ENCODE results near the gene CLMN.
"Not testable (repeated sequence)": the region's sequence is repeated elsewhere in the genome, so short reads cannot be mapped to it uniquely, and the experiment has no call there.

CLMN gene

DNA sequence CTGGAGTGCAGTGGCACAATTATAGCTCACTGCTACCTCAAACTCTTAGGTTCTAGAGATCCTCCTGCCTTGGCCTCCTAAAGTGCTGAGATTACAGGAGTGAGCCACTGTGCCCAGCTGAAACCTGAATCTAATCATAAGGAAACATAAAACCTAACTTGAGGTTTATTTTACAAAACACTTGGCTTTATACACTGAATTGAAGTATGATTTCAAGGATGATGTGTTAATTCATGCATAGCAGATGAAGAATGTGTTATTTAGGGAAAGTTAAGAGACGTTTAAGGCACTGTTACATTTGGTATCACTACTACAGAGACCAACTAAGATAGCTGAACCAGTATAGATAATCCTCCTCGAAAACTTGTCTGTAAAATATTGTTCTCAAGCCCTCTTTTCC, 168.8 kb downstream of the CLMN start:
- DNase-seq: no peak

DNA sequence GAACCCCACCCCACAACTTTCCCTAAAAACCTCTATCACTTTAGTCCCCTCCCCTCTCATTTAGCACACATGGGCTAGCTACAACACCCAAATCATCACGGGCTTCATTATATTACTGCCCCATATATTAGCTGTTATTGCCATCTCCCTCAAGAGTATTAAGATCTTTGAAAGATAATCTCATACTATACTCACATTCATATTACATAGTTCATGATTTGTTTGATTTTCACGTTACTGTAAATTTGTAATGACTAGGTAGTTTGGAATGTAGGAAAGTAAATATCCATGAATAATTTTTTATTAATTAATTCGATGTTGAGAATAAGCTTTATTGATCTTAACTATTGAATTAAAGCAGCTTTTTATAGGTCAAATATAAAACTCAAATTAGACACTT, 170.3 kb downstream of the CLMN start:
- DNase-seq: no peak

DNA sequence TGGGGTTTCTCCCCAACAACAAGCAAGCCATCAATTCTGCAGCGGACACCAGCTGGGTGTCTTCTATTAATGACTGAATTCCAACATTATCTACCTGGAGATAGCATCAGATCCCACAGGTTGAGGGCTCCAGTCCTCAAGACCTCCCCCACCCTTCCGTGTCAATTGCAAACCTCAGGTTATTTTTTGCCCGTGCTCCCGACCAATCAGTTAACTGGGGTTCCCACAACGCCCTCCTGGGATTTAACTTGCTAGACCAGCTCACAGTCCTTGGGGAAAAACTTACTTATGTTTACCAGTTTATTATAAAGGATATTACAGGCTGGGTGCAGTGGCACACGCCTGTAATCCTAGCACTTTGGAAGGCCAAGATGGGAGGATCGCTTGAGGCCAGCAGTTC, 172.1 kb downstream of the CLMN start:
- no peak for DNase-seq

DNA sequence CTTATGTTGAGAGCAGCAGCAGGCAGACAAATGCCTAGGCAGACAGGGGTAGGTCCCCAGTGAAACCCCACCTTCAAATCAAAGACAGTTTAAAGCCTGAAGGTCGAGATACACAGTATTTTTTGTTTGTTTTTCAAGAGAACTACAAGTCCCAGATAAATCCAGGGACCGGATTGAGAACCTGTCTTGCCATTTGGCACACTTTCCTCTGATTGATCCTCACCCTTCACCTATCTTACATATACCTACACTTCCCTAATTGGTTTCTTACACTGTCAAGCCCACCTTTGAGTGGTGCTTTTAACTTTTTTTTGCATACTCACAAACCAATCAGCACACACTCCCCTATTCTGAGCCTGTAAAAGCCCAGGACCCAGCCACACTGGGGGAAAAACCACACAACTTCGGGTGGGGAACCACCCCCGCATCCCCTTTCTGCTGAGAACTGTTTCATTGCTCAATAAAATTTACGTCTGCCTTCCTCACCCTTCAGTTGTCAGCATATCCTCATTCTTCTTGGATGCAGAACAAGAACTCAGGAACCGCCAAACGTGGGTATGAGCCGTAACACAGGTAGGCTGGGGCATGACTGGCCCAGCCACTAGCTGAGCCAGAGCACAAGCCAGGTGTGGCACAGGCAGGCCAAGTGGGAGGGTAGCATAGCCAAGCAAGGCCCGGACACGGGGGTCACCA, 173.5 kb downstream of the CLMN start:
- no peak for DNase-seq

DNA sequence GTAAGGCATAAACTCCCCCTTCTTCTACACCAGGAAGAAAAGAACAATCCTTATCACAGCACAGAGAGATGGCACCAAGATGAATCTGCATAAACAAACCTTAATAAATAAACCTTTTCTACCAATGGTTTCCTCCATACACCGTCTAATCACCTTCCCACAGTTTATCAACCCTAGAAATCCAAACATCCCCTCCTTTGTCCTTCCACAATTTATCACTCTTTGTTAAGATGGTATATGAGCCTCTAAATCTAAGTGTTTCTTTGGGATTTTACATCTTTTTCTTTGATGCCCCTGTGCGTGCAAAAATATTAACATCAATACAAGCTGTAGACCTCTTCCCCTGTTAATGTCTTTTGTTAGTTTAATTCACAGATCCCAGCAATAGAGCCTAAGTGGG, 174.9 kb downstream of the CLMN start:
- no peak for DNase-seq

DNA sequence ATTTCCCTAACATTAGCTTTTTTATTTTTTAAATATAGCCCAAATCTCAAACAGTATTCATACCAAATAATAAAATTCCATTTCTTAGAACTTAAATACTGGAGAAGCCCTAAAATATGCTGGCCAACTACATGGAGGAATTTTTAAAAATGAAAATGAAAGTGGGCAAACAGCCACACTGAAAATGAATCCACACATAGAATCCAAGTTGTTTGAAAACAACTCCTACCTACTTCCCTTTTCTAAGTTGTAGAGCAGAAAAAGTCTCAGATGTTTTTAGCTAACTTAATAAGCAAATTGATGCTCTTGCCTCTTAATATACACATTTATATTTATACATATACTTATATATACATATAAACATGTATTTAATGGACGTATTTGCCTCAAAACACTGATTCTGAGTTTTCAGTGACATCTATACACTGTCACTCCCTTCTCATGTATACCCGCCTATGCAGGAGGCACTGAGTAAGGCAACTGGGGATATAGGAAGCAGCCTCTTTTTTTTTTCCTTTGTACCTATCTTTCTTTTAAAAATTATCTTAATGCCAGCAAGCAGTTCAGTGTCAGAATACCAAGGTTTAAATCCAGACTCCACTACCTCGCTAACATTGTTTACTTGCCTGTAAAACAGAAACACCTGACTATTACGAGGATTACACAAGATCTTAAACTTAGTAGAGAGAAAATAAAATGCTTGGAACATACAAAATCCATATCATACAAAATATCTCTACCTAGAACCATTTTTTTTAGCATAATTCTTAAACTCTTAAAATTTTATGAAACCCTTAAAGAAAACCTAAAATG, 175.7 kb downstream of the CLMN start:
- DNase-seq: no peak

DNA sequence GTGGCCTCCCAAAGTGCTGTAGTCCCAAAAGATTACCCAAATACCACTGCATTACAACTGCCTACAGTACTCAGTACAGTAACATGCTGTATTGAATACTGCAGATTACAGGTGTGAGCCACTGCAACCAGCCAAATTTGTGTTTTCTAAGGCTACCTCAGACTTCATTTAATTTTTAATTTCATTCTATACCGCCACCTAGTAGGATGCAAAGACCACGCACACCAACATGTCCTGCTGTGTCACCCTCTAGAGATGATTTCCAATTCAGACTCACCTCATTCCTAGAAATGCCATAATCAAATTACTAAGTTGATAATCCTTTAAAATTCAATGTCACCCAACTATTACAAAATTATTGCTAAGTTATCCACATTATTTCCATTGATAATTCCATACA, 177.5 kb downstream of the CLMN start:
- no peak for DNase-seq

DNA sequence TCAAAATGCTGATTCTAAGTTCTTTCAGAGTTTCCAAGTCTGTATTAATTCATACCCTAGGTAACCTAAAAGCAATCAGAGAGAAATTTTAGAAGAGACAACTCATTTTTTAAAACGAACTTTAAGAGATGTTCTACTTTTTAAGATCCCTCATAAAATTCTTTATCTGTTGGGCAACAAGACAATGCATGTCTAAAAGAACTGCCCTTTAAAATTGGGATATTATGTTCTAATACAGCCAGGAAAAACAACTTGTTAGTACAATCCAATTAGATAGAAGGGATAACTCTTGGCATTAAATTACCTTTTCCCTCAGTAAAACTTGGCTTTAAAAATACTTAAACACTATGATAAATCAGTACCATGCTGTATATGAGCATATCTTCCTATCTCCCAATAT, 178.0 kb downstream of the CLMN start:
- DNase-seq: no peak

DNA sequence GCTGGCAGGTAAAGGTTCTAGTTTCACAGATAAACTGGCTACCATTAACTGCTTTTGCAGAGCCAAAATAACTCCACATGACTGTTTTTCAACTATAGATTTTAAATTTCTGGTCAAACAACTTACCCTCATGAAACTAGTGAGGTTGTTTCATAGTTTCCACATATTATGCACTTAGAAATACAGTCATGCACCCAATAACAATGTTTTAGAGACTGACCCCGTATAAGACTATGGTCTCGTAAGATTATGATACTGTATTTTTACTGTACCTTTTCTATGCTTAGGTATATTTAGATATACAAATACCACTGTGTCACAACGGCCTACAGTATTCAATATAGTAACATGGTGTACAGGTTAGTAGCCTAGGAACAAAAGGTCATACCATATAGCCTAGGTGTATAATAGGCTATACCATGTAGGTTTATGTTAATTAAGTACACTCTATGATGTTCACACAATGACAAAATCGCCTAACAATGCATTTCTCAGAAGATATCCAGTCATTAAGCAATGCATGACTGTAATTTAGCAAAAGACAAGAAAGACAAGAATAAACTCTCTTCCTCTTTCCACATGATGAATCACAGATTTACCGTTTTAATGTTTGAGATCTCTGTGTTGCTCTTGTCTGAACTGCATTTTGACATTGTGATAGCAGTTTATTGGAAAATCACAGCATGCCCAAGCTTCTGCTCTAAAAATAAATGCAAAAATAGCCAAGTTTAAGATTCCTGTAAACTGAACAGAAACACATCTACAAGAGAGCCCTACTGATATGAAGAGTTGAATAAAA, 179.4 kb downstream of the CLMN start:
- no peak for DNase-seq

DNA sequence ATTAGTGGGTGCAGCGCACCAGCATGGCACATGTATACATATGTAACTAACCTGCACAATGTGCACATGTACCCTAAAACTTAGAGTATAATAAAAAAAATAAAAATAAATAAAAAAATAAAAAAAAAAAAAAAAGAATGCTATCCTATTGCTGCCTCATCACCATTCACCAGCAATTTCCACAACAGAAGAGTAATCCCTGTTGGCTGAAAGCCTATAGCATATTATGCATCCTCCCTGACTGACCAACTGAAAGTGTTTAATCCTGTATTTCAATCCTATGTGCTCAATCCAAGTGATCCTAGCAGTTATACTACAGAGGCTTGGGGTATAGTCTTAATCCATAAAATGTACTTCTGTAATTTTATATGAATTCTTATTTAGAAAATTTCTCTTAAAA, 180.8 kb downstream of the CLMN start:
- no peak for DNase-seq

DNA sequence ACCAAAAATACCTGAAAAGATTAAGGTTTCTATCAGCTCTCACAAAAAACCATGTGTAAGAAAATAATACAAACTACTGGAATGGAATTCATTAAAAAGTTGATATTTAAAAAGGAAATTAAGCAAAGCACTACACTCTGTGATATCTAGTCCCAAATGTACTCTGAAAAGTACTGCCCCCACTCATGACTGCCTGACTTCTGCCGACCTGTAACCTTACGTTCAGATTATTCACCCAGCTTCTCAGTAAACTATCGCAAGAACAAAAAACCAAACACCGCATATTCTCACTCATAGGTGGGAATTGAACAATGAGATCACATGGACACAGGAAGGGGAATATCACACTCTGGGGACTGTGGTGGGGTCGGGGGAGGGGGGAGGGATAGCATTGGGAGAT, 181.3 kb downstream of the CLMN start:
- DNase-seq: not testable (repeated sequence)

DNA sequence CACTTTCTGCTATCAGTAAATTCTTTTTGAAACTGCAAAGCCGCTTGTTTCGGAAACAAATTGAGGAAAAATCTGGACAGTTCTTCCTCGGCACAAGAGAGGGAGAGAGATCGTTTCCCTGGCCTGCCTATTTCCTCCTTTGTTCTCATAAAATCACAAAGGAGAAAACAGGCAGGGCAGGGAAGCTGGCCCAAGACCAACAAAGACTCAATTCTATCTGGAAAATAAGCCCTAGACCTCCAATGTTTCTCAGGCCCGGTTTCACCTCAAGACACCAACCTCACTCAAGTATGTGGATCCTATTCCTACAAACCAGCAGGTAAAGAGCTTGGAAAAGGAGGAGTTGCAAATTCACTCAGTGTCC, 181.9 kb downstream of the CLMN start:
- DNase-seq: no peak

DNA sequence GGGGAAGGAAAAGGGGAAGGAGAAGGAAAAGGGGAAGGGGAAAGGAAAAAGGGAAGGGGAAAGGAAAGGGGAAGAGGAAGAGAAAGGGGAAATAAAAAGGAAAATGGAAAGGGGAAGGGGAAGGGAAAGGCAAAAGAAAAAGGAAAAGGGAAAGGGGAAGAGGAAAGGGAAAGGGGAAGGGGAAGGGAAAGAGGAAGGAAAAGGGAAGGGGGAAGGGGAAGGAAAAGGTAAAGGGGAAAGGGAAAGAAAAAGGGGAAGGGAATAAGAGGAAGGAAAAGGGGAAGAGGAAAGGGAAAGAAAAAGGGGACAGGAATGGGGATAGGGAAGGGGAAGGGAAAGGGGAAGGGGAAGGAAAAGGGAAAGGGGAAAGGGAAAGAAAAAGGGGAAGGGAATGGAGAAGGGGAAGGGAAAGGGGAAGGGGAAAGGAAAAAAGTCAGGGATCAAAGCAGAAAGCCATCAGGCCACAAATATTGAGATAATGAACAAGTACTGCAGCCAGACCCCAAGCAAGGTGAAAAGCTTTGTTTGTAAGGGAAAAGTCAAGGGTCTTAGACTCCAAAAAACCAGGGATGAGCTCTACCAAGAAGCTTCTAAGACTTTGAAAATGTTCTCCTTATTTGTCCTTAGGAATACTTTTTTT, 182.4 kb downstream of the CLMN start:
- DNase-seq: no peak

DNA sequence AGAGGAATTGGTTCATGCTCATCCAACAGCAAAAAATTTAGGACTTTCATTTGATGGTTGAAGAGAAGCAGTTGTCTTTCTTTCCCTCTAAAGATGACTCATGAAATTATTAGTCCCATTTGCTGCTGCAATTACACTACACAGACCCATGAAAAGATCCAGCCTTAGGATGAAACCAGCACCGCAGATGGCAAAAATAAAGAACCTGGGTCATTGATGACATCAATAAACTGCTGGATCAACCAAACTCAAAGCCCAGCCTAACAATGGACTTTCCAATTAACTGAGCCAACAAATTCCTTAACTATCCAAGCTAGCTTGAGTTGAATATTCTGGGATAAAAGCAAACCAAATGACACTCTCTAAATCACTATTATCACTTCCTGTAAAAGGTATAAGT, 183.1 kb downstream of the CLMN start:
- DNase-seq: no peak

DNA sequence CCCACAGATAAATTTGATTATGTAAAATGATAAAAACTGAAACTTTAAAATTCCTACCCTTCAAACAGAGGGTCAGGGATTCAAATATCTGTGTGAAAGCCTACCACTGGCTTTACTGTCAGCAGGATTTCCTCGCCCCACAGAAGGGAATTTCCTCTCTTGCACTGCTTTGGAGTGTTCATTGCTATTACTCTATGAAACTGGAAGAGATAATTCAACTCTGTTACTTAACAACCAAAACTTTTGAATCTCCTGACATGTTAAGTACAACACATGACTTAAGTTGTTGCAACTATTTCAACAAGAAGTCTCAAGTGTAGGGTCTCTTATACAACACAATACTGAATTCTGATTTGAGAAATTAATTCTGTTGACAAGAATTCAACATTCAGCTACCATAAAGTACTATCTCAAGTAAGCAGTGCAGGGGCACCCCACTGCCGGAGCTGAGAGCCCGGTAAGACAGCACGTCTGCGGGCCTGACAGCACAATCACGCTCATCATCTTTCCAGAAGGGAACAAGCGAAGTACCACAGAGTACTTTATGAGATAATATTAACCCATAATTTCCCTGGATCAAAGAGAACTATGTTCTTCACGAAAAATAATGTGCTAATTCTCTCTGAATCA, 185.3 kb downstream of the CLMN start:
- DNase-seq: no peak

DNA sequence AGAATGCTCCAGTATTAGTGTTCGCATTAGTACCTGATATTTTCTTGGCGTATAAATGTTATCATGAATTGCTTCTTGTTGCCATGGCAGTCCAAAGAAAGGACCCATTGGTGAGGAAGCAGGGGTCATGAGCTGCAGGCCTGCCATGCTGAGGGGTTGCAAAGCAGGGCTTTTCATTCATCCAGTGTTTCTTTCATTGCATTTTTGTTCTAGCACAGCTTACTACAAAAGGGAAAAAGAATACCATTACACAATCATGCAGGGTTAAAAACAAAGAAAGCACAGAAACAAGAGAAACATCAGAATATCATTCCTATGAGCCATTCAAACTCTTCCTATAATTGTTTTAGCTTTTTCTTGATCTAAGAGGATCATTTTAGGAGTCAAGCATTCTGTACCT, 186.4 kb downstream of the CLMN start:
- DNase-seq: no peak

DNA sequence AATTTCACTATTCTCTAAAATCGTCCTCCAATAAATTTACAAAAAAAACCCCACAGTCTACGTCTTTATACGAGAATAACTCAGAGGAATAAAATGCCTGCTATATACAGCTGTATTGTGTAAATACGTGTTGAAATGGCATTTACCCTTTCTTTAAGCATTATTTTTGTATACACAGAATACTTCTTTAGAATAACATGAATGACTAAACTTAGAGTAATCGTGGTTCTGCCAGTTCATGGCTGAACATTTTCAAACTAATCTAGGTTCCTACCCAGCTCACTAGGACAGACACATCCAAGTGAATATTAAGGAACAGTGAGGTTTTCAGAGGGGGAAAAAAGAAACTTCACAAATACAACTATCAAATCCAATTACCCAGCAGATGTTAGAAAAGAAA, 186.9 kb downstream of the CLMN start:
- no peak for DNase-seq
